CD14-positive monocyte (primary cell): ENCODE measurements around the gene EEF1B2. TPM values are rescaled to one million over a fixed set of nuclear protein-coding genes. Genes with fewer than 3 reads are reported as not detected.

Experiments
- DNase-seq, 3 donors: peaks; one replicate each; pipeline ENCODE4 v3.0.0-alpha.2; 2011 to 2022
- H2AFZ ChIP-seq: 2 replicates; pipeline ENCODE4 v1.6.0; 2012; ENCODE audit warnings: mild to moderate bottlenecking, low read depth, low read length, inconsistent platforms; ENCODE audit not compliant: insufficient read depth, poor library complexity, severe bottlenecking
- H3K27ac ChIP-seq, 2 donors: 1 replicate in 1 of 2; 2 replicates in 1 of 2; pipeline ENCODE4 v1.5.1; 2012 to 2013; ENCODE audit warnings: low read length in 2 of 2, control low read depth in 1 of 2, inconsistent platforms in 1 of 2, low read depth in 1 of 2, mild to moderate bottlenecking in 1 of 2
- H3K27me3 ChIP-seq, 2 donors: one replicate each; pipeline versions ENCODE4 v1.6.0 to v1.6.1; 2011 to 2013; ENCODE audit warnings: low read length in 2 of 2; ENCODE audit not compliant: control insufficient read depth in 2 of 2, insufficient read depth in 2 of 2
- H3K36me3 ChIP-seq, 2 donors: replicated peaks in 1 of 2; 1 replicate in 1 of 2; 2 replicates in 1 of 2; pipeline versions ENCODE4 v1.5.1 to v1.6.1; 2012 to 2013; ENCODE audit warnings: low read length in 2 of 2, control low read depth in 1 of 2, inconsistent platforms in 1 of 2, mild to moderate bottlenecking in 1 of 2; ENCODE audit not compliant: insufficient read depth in 2 of 2, control insufficient read depth in 1 of 2
- H3K4me1 ChIP-seq, 2 donors: 1 replicate in 1 of 2; 2 replicates in 1 of 2; pipeline versions ENCODE4 v1.5.1 to v1.6.1; 2012 to 2013; ENCODE audit warnings: low read length in 2 of 2, control low read depth in 1 of 2, inconsistent platforms in 1 of 2, mild to moderate bottlenecking in 1 of 2, moderate library complexity in 1 of 2; ENCODE audit not compliant: insufficient read depth in 2 of 2, control insufficient read depth in 1 of 2
- H3K4me2 ChIP-seq: replicated peaks from 2 replicates; pipeline ENCODE3; 2012; ENCODE audit warnings: low read length, moderate library complexity, mild to moderate bottlenecking; ENCODE audit not compliant: poor library complexity, severe bottlenecking; ENCODE audit errors: extremely low read depth
- H3K4me3 ChIP-seq, 3 experiments: fragments of 200-600 bp in 1 of 3; sonication (generic) in 1 of 3; replicated peaks in 1 of 3; 1 replicate in 2 of 3; 2 replicates in 1 of 3; pipeline ENCODE4 v1.5.1; 2011 to 2013; ENCODE audit warnings: low read length in 3 of 3, mild to moderate bottlenecking in 3 of 3, control low read depth in 2 of 3, low read depth in 2 of 3, inconsistent platforms in 1 of 3, moderate library complexity in 1 of 3
- H3K79me2 ChIP-seq: 2 replicates; pipeline ENCODE4 v1.6.0; 2012; ENCODE audit warnings: mild to moderate bottlenecking, control low read depth, inconsistent platforms, low read length, moderate library complexity; ENCODE audit not compliant: insufficient read depth
- H3K9ac ChIP-seq: 2 replicates; pipeline ENCODE4 v1.6.0; 2017; ENCODE audit warnings: low read length, mild to moderate bottlenecking; ENCODE audit not compliant: insufficient read depth, poor library complexity, severe bottlenecking
- H3K9me3 ChIP-seq, 2 donors: replicated peaks in 1 of 2; 1 replicate in 1 of 2; 2 replicates in 1 of 2; pipeline versions ENCODE4 v1.5.1 to v1.6.1; 2012 to 2013; ENCODE audit warnings: low read length in 2 of 2, control low read depth in 1 of 2; ENCODE audit not compliant: control insufficient read depth in 1 of 2, insufficient read depth in 1 of 2
- H4K20me1 ChIP-seq: 2 replicates; pipeline ENCODE4 v1.6.0; 2012; ENCODE audit warnings: mild to moderate bottlenecking, low read length, control low read depth, moderate library complexity; ENCODE audit not compliant: insufficient read depth
- H3K27ac Mint-ChIP-seq, 7 donors: one replicate each; pipeline ENCODE4 v1.8.0; 2020; ENCODE audit warnings: mild to moderate bottlenecking in 7 of 7, mixed read lengths in 7 of 7, moderate library complexity in 6 of 7, inconsistent platforms in 2 of 7
- H3K27me3 Mint-ChIP-seq, 3 donors: one replicate each; pipeline ENCODE4 v1.8.0; 2021 to 2022; ENCODE audit warnings: low read depth in 3 of 3, mild to moderate bottlenecking in 3 of 3, mixed read lengths in 3 of 3, moderate library complexity in 3 of 3, inconsistent platforms in 1 of 3
- H3K36me3 Mint-ChIP-seq, 2 donors: one replicate each; pipeline ENCODE4 v1.8.0; 2020; ENCODE audit warnings: mixed read lengths in 2 of 2, inconsistent platforms in 1 of 2, mild to moderate bottlenecking in 1 of 2
- H3K4me1 Mint-ChIP-seq: one replicate; pipeline ENCODE4 v1.8.0; 2020; ENCODE audit warnings: mild to moderate bottlenecking, mixed read lengths
- H3K4me3 Mint-ChIP-seq, 2 donors: one replicate each; pipeline ENCODE4 v1.8.0; 2020; ENCODE audit warnings: mild to moderate bottlenecking in 2 of 2, mixed read lengths in 2 of 2, moderate library complexity in 1 of 2
- H3K9me3 Mint-ChIP-seq, 7 donors: one replicate each; pipeline ENCODE4 v1.8.0; 2020 to 2022; ENCODE audit warnings: mixed read lengths in 7 of 7, mild to moderate bottlenecking in 6 of 7, moderate library complexity in 6 of 7, inconsistent platforms in 2 of 7
- WGBS: methylation state at CpG from one replicate; pipeline ENCODE4 v1.1.5; 2013; ENCODE audit warnings: missing lambda C conversion rate; ENCODE audit not compliant: insufficient coverage; 5-methylcytosine and 5-hydroxymethylcytosine counted together
- intact Hi-C, 2 donors: fragments of 100-400 bp; cut with micrococcal nuclease; formaldehyde crosslinking; loops; one replicate each; pipeline versions ENCODE4 v1.15.0 to v1.15.1; 2023
- polyA plus RNA-seq, 3 donors: library from polyadenylated mRNA; depleted of rRNA in 1 of 3; unstranded in 2 of 3; stranded (reverse) in 1 of 3; fragments of 300-500 nt in 2 of 3; fragments of >200 nt in 1 of 3; fragmentation: Illumina TruSeq in 2 of 3; gene quantifications; 1 replicate in 2 of 3; 2 replicates in 1 of 3; pipeline ENCODE4 v1.2.3, GENCODE V29; 2012 to 2021
- TF ChIP-seq, protein P1 (sequence below): fragments of 200-600 bp; IDR thresholded peaks from one replicate; pipeline ENCODE4 v1.8.0; 2022; ENCODE audit warnings: antibody characterized with exemption, mild to moderate bottlenecking

Gene EEF1B2
- polyA plus RNA-seq, 3 donors, result 330 to 406 (median 355) TPM

DNA sequence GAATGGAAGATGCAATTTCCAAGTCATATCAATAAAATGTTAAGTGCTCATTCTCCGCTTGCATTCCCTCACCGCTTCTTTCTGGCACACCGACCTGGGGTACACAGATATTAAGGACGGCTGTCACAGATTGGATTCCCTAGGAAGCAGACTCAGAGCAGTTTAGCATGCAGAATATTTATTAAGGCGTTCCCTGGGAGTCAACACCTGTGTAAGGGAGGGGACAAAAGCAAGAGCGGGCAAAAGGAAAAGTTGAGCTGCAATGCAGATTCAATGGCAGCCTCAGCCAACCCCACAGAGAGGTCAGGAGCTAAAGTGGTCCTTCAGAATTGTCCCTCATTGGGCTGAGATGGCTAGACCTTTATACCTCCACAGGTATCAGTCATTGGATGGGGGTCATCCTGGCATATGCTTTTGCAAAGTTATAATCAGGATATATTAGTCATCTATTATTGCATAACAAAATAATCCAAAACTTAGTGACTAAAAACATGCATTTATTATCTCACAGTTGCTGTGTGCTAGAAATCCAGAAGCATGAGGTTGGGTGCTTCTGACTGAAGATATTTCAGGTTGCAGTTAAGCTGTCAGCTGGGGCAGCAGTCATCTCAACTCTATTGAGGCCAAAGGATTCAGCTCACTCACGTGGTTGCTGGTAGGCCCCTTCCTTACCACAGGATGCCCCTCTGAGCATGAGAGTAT lies 46.7 kb upstream of the EEF1B2 start:
- Histone ChIP-seq H2AFZ (no peak overlapping the region), H3K9ac (no peak overlapping the region), H3K27me3 (no peaks in the 10 kb centered on the region), H3K4me2 (no peak overlapping the region), H3K4me3 (no peak overlapping the region), H3K27ac (no peak overlapping the region), H3K9me3 (peaks cover 5 to 7% of the 10 kb centered on the region in 2 donors), H3K79me2 (no peaks in the 10 kb centered on the region), H3K36me3 (peaks cover 6% of the 10 kb centered on the region in 2 donors), H3K4me1 (no peaks in the 10 kb centered on the region), H4K20me1 (no peaks in the 10 kb centered on the region)
- H3K27me3 Mint-ChIP-seq, result no peaks in the 10 kb centered on the region
- peaks cover 2% of the 10 kb centered on the region for H3K4me1 Mint-ChIP-seq
- H3K9me3 Mint-ChIP-seq, result peaks cover 0 to 15% (median 7%) of the 10 kb centered on the region in 7 donors
- peaks cover 6 to 29% of the 10 kb centered on the region in 2 donors for H3K36me3 Mint-ChIP-seq
- TF ChIP-seq, protein P1, sequence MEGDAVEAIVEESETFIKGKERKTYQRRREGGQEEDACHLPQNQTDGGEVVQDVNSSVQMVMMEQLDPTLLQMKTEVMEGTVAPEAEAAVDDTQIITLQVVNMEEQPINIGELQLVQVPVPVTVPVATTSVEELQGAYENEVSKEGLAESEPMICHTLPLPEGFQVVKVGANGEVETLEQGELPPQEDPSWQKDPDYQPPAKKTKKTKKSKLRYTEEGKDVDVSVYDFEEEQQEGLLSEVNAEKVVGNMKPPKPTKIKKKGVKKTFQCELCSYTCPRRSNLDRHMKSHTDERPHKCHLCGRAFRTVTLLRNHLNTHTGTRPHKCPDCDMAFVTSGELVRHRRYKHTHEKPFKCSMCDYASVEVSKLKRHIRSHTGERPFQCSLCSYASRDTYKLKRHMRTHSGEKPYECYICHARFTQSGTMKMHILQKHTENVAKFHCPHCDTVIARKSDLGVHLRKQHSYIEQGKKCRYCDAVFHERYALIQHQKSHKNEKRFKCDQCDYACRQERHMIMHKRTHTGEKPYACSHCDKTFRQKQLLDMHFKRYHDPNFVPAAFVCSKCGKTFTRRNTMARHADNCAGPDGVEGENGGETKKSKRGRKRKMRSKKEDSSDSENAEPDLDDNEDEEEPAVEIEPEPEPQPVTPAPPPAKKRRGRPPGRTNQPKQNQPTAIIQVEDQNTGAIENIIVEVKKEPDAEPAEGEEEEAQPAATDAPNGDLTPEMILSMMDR, result no peak
- H3K4me3 Mint-ChIP-seq, result no peak overlapping the region
- 75% methylated on average over 4 of the region's 7 CpGs for WGBS
- intact Hi-C loops, result no loop called here
- H3K27ac Mint-ChIP-seq, result no peak overlapping the region
- no peak for DNase-seq

DNA sequence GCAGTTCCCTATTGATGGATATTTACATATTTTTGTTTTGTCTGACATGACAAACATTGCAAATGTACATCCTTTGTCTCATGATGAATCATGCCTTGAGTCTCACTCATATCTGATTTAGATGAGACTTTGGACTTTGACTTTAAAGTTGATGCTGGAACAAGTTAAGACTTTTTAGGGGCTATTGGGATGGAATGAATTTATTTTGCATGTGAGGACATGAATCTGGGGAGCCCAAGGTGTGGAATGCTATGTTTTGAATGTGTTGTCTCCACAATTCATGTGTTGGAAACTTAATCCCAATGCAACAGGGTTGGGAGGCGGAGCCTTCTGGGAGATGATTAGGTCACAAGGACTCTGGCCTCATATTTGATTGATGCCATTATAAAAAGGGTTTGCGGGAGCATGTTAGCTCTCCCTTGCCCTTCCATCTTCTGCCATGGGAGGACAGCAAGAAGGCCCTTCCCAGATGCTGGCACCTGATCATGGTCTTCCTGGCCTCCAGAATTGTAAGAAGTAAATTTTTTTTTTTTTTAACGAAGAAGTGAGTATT lies 44.6 kb upstream of the EEF1B2 start:
- H3K9me3 ChIP-seq, result peaks cover 5 to 7% of the 10 kb centered on the region in 2 donors
- no peak overlapping the region for H3K27ac ChIP-seq
- H3K27me3 Mint-ChIP-seq, result no peaks in the 10 kb centered on the region
- intact Hi-C loops, result no loop called here
- peak overlapping the region in 1 of 7 donors; percentile 43 for H3K27ac Mint-ChIP-seq
- no peak overlapping the region for H2AFZ ChIP-seq
- no peaks in the 10 kb centered on the region for H3K4me1 ChIP-seq
- H3K36me3 ChIP-seq, result peaks cover 11% of the 10 kb centered on the region in 2 donors
- H3K4me1 Mint-ChIP-seq, result peaks cover 2% of the 10 kb centered on the region
- peaks cover 0 to 15% (median 7%) of the 10 kb centered on the region in 7 donors for H3K9me3 Mint-ChIP-seq
- 100% methylated on average over 2 of the region's 3 CpGs for WGBS
- H3K36me3 Mint-ChIP-seq, result peaks cover 10 to 41% of the 10 kb centered on the region in 2 donors
- H3K9ac ChIP-seq, result no peak overlapping the region
- H3K79me2 ChIP-seq, result no peaks in the 10 kb centered on the region
- no peak overlapping the region for H3K4me3 ChIP-seq
- TF ChIP-seq, protein P1, result no peak
- H3K4me2 ChIP-seq, result no peak overlapping the region
- DNase-seq, result no peak
- H3K4me3 Mint-ChIP-seq, result no peak overlapping the region
- H4K20me1 ChIP-seq, result no peaks in the 10 kb centered on the region
- no peaks in the 10 kb centered on the region for H3K27me3 ChIP-seq
